Esophagus squamous epithelium (tissue), 5 donors: ENCODE results near the gene ATP6V0E2. TPM values are rescaled to one million over a fixed set of nuclear protein-coding genes. Genes with fewer than 3 reads are reported as not detected.

Source experiments
- DNase-seq: peaks from one replicate; lab custom pipeline; 2025; lab: John Stamatoyannopoulos, UW
- H3K27ac ChIP-seq, 4 donors: fragments of 200-600 bp; sonication (generic); one replicate each; pipeline ENCODE4 v1.5.1; 2016 to 2019; ENCODE audit warnings: mild to moderate bottlenecking in 1 of 4
- H3K27me3 ChIP-seq, 4 donors: fragments of 200-600 bp; sonication (generic); 1 replicate in 3 of 4; 2 replicates in 1 of 4; pipeline versions ENCODE4 v1.5.1 to v1.6.0; 2017 to 2021; ENCODE audit warnings: antibody characterized with exemption in 1 of 4
- H3K36me3 ChIP-seq, 3 donors: fragments of 200-600 bp; sonication (generic); one replicate each; pipeline ENCODE4 v1.5.1; 2016 to 2019
- H3K4me1 ChIP-seq, 3 donors: fragments of 200-600 bp; sonication (generic); one replicate each; pipeline ENCODE4 v1.5.1; 2017 to 2019
- H3K4me3 ChIP-seq, 4 donors: fragments of 200-600 bp; sonication (generic); 1 replicate in 3 of 4; 2 replicates in 1 of 4; pipeline ENCODE4 v1.5.1; 2016 to 2019; ENCODE audit warnings: mild to moderate bottlenecking in 2 of 4, moderate library complexity in 1 of 4
- H3K9me3 ChIP-seq, 3 donors: fragments of 200-600 bp; sonication (generic); one replicate each; pipeline ENCODE4 v1.5.1; 2016 to 2019
- POLR2A ChIP-seq, 4 donors: fragments of 450-650 bp; IDR thresholded peaks; one replicate each; pipeline ENCODE4 v1.6.1; 2017; ENCODE audit warnings: antibody characterized with exemption in 4 of 4, mild to moderate bottlenecking in 4 of 4, moderate library complexity in 3 of 4
- WGBS, 2 donors: methylation state at CpG; one replicate each; pipeline ENCODE4 v1.1.5; 2018; 5-methylcytosine and 5-hydroxymethylcytosine counted together
- intact Hi-C: fragments of 100-400 bp; cut with DNase I; formaldehyde crosslinking; loops from one replicate; pipeline ENCODE4 v1.15.0; 2022
- total RNA-seq, 4 donors: library from RNA; depleted of rRNA; stranded (reverse); fragments of >200 nt; gene quantifications; one replicate each; pipeline ENCODE4 v1.1.0, GENCODE V29; 2016
- TF ChIP-seq, protein P1 (sequence below), 6 experiments: fragments of 450-650 bp in 4 of 6; fragments of 200-600 bp in 2 of 6; sonication (generic) in 2 of 6; IDR thresholded peaks; one replicate each; pipeline ENCODE4 v1.5.1; 2016 to 2019; ENCODE audit warnings: antibody characterized with exemption in 6 of 6, mild to moderate bottlenecking in 4 of 6, moderate library complexity in 4 of 6
- donor health status: DM: yes; HTN: yes; CAD: no.

The ATP6V0E2 gene
- total RNA-seq, 4 donors from 2014 or later: 5.1 to 22.9 (median 8.2) TPM

DNA sequence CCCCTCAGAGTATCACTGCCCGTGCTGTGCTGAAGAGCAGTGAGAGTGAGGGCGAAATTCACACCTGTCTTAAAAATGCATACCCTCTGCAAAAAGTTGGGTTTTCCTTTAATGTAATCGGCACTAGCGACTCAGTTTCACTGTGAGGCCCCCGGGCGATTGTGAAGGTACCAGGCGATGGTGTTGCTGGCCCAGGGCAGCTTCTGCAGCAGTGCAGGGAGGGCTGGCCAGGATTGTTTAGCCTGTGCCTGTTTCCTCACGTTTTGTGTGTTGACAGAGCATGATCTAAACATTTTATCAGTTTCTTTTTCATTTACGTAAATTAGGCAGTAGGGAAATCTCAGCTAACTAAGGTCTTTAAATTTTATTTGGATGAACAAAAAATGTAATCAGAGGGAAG, 22.3 kb upstream of the ATP6V0E2 start:
- Histone ChIP-seq H3K4me3 (no peak overlapping the region), H3K4me1 (peaks cover 0 to 20% (median 5%) of the 10 kb centered on the region in 3 donors), H3K27ac (no peak overlapping the region), H3K36me3 (peaks cover 0 to 43% (median 0%) of the 10 kb centered on the region in 3 donors), H3K9me3 (no peaks in the 10 kb centered on the region), H3K27me3 (no peaks in the 10 kb centered on the region)
- TF ChIP-seq, protein P1, sequence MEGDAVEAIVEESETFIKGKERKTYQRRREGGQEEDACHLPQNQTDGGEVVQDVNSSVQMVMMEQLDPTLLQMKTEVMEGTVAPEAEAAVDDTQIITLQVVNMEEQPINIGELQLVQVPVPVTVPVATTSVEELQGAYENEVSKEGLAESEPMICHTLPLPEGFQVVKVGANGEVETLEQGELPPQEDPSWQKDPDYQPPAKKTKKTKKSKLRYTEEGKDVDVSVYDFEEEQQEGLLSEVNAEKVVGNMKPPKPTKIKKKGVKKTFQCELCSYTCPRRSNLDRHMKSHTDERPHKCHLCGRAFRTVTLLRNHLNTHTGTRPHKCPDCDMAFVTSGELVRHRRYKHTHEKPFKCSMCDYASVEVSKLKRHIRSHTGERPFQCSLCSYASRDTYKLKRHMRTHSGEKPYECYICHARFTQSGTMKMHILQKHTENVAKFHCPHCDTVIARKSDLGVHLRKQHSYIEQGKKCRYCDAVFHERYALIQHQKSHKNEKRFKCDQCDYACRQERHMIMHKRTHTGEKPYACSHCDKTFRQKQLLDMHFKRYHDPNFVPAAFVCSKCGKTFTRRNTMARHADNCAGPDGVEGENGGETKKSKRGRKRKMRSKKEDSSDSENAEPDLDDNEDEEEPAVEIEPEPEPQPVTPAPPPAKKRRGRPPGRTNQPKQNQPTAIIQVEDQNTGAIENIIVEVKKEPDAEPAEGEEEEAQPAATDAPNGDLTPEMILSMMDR (IDR thresholded peaks at IDR 0.05): no peak
- no peak for TF ChIP-seq POLR2A (IDR thresholded peaks at IDR 0.05)
- DNase-seq: no peak
- intact Hi-C loops: no loop called here
- 77 to 96% methylated on average over 8 to 9 of the region's 9 CpGs for WGBS, 2 donors

DNA sequence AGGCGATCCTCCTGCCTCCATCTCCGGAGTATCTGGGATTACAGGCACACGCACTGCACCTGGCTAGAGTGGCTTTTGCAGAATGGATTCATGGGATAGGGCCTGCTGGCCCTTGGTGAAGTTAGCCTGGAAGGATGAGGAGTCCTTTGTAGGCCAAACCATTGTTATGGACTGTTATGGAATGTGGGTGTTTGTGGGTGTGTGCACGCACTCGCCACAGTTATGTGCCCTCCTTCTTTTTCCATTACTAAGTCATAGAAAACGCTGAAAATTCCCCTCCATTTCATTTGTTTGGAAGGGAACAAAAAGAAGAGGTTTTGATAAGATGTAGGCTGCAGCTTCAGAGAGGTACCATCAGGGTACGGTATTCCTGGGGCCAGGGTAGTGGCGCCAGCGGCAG, 20.6 kb upstream of the ATP6V0E2 start:
- Histone ChIP-seq H3K4me3 (no peak overlapping the region), H3K27ac (no peak overlapping the region), H3K27me3 (no peaks in the 10 kb centered on the region), H3K36me3 (peaks cover 0 to 35% (median 0%) of the 10 kb centered on the region in 3 donors), H3K4me1 (peaks cover 0 to 20% (median 5%) of the 10 kb centered on the region in 3 donors), H3K9me3 (no peaks in the 10 kb centered on the region)
- no peak for TF ChIP-seq POLR2A (IDR thresholded peaks at IDR 0.05)
- TF ChIP-seq, protein P1 (IDR thresholded peaks at IDR 0.05): no peak
- 87 to 92% methylated on average over 6 to 9 of the region's 9 CpGs for WGBS, 2 donors
- intact Hi-C loops: no loop called here
- DNase-seq: no peak

DNA sequence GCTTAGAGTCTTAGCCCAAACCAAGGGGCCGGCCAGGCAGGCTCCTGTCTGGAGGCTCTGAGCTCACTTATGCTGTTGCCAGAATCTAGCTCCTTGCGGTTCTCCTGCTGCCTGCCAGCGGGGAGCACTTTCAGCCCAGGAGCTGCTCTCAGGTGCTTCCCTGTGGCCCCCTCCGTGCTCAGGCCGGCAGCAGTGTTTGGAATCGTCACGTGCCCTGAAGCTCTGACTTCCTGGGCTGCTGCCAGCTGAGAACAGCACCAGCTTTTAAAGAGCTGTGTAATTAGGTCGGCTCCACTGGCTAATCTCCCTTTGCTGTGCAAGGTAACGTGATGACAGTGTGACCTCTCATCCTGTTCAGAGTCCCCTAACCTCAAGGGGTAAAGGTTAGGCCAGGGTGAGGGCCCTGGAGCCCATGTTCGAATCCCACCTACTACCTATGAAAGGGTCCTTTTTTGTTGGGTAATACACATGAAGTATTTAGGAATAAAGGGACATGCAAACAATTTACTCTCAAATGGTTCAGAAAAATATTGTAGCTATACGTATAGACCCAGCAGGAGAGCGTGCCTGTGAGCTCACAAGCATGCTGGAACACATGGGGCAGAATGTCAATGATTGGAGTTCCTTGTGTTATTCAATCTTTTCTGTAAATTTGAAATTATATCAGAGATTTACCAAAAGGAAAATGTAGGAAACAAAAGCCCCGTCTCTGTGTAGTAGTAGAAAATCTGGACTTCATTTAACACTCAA, 19.0 kb upstream of the ATP6V0E2 start:
- Histone ChIP-seq H3K36me3 (peaks cover 0 to 27% (median 0%) of the 10 kb centered on the region in 3 donors), H3K27ac (no peak overlapping the region), H3K27me3 (no peaks in the 10 kb centered on the region), H3K4me3 (no peak overlapping the region), H3K9me3 (no peaks in the 10 kb centered on the region), H3K4me1 (peaks cover 0 to 20% (median 5%) of the 10 kb centered on the region in 3 donors)
- intact Hi-C loops: no loop called here
- no peak for TF ChIP-seq POLR2A (IDR thresholded peaks at IDR 0.05)
- TF ChIP-seq, protein P1 (IDR thresholded peaks at IDR 0.05): no peak
- no peak for DNase-seq
- 36 to 46% methylated on average over 6 to 13 of the region's 13 CpGs for WGBS, 2 donors

DNA sequence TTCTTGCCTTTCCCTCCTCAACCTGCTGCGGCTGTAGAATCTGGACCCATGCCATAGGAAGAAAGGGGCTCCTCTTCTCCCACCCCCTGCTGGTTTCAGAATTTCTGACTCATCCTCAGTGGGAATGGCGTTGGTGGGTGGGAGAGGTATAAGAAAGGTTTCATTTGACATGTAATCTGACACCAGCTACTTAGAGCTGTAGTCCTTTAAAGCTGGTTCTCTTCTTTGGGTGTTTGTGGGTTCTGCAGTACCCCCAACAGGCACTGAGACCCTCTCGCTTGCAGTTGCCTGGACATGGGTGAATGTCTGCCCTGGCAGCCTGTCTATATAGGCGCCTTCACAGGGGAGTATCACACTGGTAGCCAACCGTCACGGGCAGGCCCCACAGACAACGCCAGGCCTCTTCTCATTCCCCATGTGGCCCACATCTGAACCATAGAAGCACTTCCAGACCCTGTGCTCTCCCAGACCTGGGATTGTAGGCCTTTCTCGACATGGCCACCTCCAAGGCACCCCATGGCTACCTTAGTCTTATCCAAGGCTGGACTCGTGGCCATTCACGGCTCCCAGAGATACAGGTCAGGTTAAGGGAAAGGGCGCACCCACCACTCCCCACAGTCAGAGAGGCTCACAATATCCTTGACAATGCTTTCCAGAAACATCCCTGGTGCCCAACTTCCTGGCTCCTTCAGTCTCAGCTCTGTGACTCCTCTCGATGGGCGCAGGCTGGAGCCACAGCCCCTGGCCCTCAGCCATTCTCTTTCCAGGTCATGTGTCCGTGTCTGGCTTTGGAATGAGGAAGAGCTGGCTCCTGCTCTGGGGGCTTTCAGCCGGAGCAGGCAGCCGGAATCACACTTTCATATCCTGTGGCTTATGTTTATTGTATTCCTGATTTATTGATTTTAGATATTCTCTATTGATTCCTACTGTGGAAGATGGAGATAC, 18.1 kb upstream of the ATP6V0E2 start:
- H3K36me3 ChIP-seq: peaks cover 0 to 29% (median 0%) of the 10 kb centered on the region in 3 donors
- H3K9me3 ChIP-seq: no peaks in the 10 kb centered on the region
- peaks cover 0 to 20% (median 5%) of the 10 kb centered on the region in 3 donors for H3K4me1 ChIP-seq
- TF ChIP-seq, protein P1 (IDR thresholded peaks at IDR 0.05): no peak
- no peak for TF ChIP-seq POLR2A (IDR thresholded peaks at IDR 0.05)
- intact Hi-C loops: no loop called here
- no peak for DNase-seq
- H3K27ac ChIP-seq: no peak overlapping the region
- H3K27me3 ChIP-seq: no peaks in the 10 kb centered on the region
- WGBS, 2 donors: 68 to 72% methylated on average over 11 to 12 of the region's 16 CpGs
- no peak overlapping the region for H3K4me3 ChIP-seq
